ENCODE measurements around the gene BST1.

BST1 gene

GRCh38 chr4:15676039-15676438 lies 26.8 kb upstream of the BST1 start:
- no peak for DNase-seq (ENCODE audit: low spot score)
- TF ChIP-seq, protein P1, sequence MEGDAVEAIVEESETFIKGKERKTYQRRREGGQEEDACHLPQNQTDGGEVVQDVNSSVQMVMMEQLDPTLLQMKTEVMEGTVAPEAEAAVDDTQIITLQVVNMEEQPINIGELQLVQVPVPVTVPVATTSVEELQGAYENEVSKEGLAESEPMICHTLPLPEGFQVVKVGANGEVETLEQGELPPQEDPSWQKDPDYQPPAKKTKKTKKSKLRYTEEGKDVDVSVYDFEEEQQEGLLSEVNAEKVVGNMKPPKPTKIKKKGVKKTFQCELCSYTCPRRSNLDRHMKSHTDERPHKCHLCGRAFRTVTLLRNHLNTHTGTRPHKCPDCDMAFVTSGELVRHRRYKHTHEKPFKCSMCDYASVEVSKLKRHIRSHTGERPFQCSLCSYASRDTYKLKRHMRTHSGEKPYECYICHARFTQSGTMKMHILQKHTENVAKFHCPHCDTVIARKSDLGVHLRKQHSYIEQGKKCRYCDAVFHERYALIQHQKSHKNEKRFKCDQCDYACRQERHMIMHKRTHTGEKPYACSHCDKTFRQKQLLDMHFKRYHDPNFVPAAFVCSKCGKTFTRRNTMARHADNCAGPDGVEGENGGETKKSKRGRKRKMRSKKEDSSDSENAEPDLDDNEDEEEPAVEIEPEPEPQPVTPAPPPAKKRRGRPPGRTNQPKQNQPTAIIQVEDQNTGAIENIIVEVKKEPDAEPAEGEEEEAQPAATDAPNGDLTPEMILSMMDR (IDR thresholded peaks at IDR 0.05; ENCODE audit: extremely low read depth, missing control alignments) = no peak

DNA sequence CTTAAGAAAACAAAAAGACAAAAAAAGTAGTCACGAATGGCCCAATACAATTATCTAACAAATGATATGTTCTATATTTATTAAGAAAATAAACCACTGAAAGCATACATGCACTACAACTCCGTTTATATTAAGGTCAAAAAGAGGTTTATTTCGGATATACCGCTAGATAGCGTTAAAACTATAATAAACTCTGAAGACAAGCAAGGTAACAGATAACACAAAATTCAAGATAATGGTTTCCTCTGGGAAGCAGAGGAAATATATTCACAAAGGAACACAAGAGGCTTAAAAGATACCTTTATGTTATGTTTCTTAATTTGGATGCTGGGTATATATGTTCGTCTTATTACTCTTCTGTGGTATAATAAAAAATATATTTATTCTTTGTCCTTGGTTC lies 26.0 kb upstream of the BST1 start:
- no peak for DNase-seq (ENCODE audit: low spot score)
- TF ChIP-seq, protein P1 (IDR thresholded peaks at IDR 0.05; ENCODE audit: extremely low read depth, missing control alignments) = no peak

DNA sequence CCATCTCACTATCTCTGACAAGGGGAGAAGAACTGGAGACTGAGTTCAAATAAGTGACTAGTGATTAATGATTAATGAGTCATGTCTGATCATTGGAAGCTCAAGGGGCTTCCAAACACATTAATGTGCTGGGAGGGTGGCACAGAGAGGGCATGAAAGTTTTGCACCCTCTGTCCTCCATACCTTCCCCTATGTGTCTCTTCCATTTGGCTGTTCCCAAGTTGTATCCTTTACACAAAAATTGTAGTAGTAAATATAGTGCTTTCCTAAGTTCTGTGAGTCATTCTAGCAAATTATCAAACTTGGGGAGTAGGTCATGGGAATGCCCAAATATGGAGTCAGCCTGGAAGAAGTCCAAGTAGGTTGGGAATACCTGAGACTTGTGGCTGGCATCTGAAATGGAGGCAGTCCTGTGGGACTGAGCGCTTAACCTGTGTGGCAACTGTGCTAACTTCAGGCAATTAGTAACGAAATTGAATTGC lies 25.3 kb upstream of the BST1 start:
- no peak for DNase-seq (ENCODE audit: low spot score)
- TF ChIP-seq, protein P1 (IDR thresholded peaks at IDR 0.05; ENCODE audit: extremely low read depth, missing control alignments) = no peak

DNA sequence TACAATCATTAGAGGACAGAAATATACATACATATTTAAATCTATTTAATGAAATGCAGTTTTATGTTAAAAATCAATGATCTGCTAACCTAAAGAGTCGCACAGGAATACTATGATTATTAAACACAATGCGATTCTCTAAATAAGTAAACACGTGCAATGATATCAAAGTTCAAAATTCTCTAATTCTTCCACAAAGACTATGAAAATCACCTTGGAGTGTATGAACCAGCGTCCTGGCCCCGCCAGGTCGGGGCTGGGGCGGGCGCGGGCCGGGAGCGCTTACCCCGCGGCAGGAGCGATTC lies 21.8 kb upstream of the BST1 start:
- no peak for DNase-seq (ENCODE audit: low spot score)
- TF ChIP-seq, protein P1 (IDR thresholded peaks at IDR 0.05; ENCODE audit: extremely low read depth, missing control alignments) = no peak

DNA sequence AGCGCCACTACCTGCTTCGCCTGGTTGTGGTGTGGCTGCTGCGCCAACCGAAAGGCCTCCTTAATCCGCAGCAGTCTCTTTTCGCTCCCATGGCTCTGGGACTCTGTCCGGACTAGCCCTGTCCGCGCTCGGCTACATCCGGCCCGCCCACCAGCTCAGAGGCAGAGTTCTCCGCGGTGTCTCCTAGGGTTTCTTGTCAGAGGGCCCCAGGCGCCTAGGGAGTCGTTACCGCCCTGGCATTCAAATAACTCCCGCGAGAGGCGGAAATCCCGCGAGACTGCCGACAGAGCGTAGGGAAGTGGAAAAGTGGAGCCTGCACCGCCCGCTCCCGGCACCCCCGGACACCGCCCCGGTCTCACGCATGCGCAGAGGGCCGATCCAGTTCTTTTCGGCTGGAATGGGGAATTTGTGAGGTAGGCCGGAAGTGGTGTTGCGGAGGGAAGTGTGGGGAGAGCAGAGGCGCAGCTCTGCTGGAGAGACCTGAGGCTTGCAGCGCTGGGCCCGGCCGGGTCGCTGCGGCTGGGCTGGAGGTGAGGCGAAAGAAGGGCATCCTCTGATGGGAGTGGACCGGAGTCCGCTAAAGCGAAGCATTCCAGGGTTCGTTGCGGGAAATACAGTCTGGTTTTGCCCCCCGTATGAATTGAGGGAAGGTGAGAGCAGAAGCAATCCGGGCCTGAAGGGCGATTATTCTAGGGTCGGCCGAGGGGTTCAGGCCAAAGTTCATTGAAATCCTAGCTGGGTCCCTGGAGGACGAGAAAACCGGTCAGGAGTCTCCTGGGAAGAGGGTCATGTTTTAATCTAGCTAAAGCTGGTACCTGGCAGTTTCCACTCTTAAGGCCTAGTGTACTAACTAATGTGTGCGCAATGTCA lies 21.3 kb upstream of the BST1 start, which contains the start of gene FAM200B:
FAM200B (plus strand) TSS at position 456 of the 870 bp plus-strand sequence. CDS start 5,151 bp downstream, outside the sequence.
- DNase-seq (ENCODE audit: low spot score) = peak; percentile 97
- TF ChIP-seq, protein P1 (IDR thresholded peaks at IDR 0.05; ENCODE audit: extremely low read depth, missing control alignments) = no peak

DNA sequence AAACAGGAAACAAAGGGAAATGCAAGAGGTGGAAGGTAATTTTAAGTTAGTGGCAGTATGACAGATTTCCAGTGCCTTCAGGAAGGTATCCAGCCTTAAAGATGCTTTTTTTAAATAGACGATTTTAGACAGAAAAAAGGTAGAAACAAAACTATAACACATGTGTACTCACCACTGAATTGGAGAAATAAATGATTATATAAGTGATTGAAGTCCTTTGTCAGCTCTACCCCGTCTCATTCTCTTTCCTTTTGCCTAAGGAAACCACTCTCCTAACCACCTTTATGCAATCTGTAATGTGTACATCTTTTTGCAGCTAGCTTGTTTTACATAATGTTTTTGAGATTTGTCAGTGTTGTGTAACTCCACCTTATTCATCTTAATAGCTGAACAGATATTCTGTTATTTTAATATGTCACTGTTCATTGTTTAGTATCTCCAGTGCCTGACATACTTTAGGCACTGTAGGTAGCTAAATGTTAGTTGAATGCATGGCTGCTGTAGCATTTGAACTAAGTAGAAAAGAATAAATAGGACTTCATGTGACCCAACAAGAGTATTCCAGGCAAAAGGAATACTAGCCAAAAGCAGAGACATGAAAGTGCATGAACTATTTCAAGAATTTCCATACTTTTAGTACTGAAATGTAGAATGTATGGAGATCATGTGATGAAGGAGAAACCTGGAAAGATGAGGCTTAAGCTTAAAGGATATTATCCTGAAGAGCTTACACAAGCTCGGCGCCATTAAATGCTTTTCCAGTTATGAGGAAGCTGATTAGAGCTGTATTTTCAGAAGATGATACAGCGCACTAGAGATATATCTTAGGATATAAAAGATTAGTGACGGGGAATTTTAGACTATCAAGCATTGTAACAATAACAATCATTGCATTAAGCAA lies 20.4 kb upstream of the BST1 start:
- no peak for DNase-seq (ENCODE audit: low spot score)
- TF ChIP-seq, protein P1 (IDR thresholded peaks at IDR 0.05; ENCODE audit: extremely low read depth, missing control alignments) = no peak

- no peak for DNase-seq (ENCODE audit: low spot score)
- TF ChIP-seq, protein P1 (IDR thresholded peaks at IDR 0.05; ENCODE audit: extremely low read depth, missing control alignments) = no peak
These were observed 19.7 kb upstream of the BST1 start for GRCh38 chr4:15683143-15683495.

Data from GM20000 (cell line).